ENCODE measurements around the gene RAG1. TPM values are rescaled to one million over a fixed set of nuclear protein-coding genes. Genes with fewer than 3 reads are reported as not detected.

The RAG1 gene
- total RNA-seq, 1 donor from 2014 or later = 0.39 TPM

GRCh38 chr11:36588099-36588498 is 20.3 kb downstream of the RAG1 start:
- Mint-ChIP-seq H3K36me3 (ENCODE audit: unreplicated experiment) (no peaks in the 10 kb centered on the region), H3K9me3 (ENCODE audit: unreplicated experiment) (no peaks in the 10 kb centered on the region), H3K27me3 (ENCODE audit: unreplicated experiment) (peaks cover 4% of the 10 kb centered on the region), H3K27ac (ENCODE audit: unreplicated experiment) (no peak overlapping the region), H3K4me1 (ENCODE audit: low read depth, unreplicated experiment) (no peaks in the 10 kb centered on the region), H3K4me3 (ENCODE audit: unreplicated experiment) (no peak overlapping the region)
- DNase-seq = no peak
- no peak for TF ChIP-seq CTCF (IDR thresholded peaks at IDR 0.05; ENCODE audit: partially characterized antibody, unreplicated experiment)

- Mint-ChIP-seq H3K4me3 (ENCODE audit: unreplicated experiment) (no peak overlapping the region), H3K9me3 (ENCODE audit: unreplicated experiment) (no peaks in the 10 kb centered on the region), H3K4me1 (ENCODE audit: low read depth, unreplicated experiment) (no peaks in the 10 kb centered on the region), H3K27me3 (ENCODE audit: unreplicated experiment) (no peaks in the 10 kb centered on the region), H3K27ac (ENCODE audit: unreplicated experiment) (no peak overlapping the region), H3K36me3 (ENCODE audit: unreplicated experiment) (no peaks in the 10 kb centered on the region)
- no peak for DNase-seq
- TF ChIP-seq CTCF (IDR thresholded peaks at IDR 0.05; ENCODE audit: partially characterized antibody, unreplicated experiment) = no peak
Observed at GRCh38 chr11:36590513-36590912, 22.7 kb downstream of the RAG1 start.

GRCh38 chr11:36591433-36591832 is 23.6 kb downstream of the RAG1 start:
- H3K27me3 Mint-ChIP-seq (ENCODE audit: unreplicated experiment) = no peaks in the 10 kb centered on the region
- no peak for DNase-seq
- H3K36me3 Mint-ChIP-seq (ENCODE audit: unreplicated experiment) = no peaks in the 10 kb centered on the region
- H3K9me3 Mint-ChIP-seq (ENCODE audit: unreplicated experiment) = no peaks in the 10 kb centered on the region
- no peak overlapping the region for H3K4me3 Mint-ChIP-seq (ENCODE audit: unreplicated experiment)
- no peak for TF ChIP-seq CTCF (IDR thresholded peaks at IDR 0.05; ENCODE audit: partially characterized antibody, unreplicated experiment)
- H3K4me1 Mint-ChIP-seq (ENCODE audit: low read depth, unreplicated experiment) = no peaks in the 10 kb centered on the region
- H3K27ac Mint-ChIP-seq (ENCODE audit: unreplicated experiment) = no peak overlapping the region

GRCh38 chr11:36594316-36594989 is 26.6 kb downstream of the RAG1 start, which contains the start of gene IFTAP:
Gene IFTAP, plus strand, starts transcription at chr11:36594502. Its CDS starts 15,602 bp downstream, at chr11:36610104.
- Mint-ChIP-seq H3K27ac (ENCODE audit: unreplicated experiment) (peak within 1 kb of the TSS; percentile 78), H3K36me3 (ENCODE audit: unreplicated experiment) (no peaks in the 10 kb centered on the region), H3K4me1 (ENCODE audit: low read depth, unreplicated experiment) (no peaks in the 10 kb centered on the region), H3K27me3 (ENCODE audit: unreplicated experiment) (no peaks in the 10 kb centered on the region), H3K9me3 (ENCODE audit: unreplicated experiment) (no peaks in the 10 kb centered on the region), H3K4me3 (ENCODE audit: unreplicated experiment) (peak within 1 kb of the TSS; percentile 99)
- peak; percentile 22 for DNase-seq
- no peak for TF ChIP-seq CTCF (IDR thresholded peaks at IDR 0.05; ENCODE audit: partially characterized antibody, unreplicated experiment)

GRCh38 chr11:36596880-36597279 is 29.1 kb downstream of the RAG1 start:
- H3K4me3 Mint-ChIP-seq (ENCODE audit: unreplicated experiment) = no peak overlapping the region
- no peak overlapping the region for H3K27ac Mint-ChIP-seq (ENCODE audit: unreplicated experiment)
- no peaks in the 10 kb centered on the region for H3K9me3 Mint-ChIP-seq (ENCODE audit: unreplicated experiment)
- H3K27me3 Mint-ChIP-seq (ENCODE audit: unreplicated experiment) = no peaks in the 10 kb centered on the region
- H3K36me3 Mint-ChIP-seq (ENCODE audit: unreplicated experiment) = no peaks in the 10 kb centered on the region
- TF ChIP-seq CTCF (IDR thresholded peaks at IDR 0.05; ENCODE audit: partially characterized antibody, unreplicated experiment) = no peak
- no peak for DNase-seq
- no peaks in the 10 kb centered on the region for H3K4me1 Mint-ChIP-seq (ENCODE audit: low read depth, unreplicated experiment)
